Karpas-422 (cell line): ENCODE measurements around the gene FTCDNL1. TPM values are rescaled to one million over a fixed set of nuclear protein-coding genes. Genes with fewer than 3 reads are reported as not detected.

Experiments
- DNase-seq: peaks from one replicate; pipeline ENCODE4 v3.0.0-alpha.2; 2015
- H2AFZ ChIP-seq: fragments of 200-600 bp; sonication (generic); 2 replicates; pipeline ENCODE4 v1.6.1; 2014; ENCODE audit warnings: antibody characterized with exemption, low read length, mixed read lengths
- H3K27ac ChIP-seq: fragments of 200-600 bp; sonication (generic); 2 replicates; pipeline ENCODE4 v1.5.1; 2014; ENCODE audit warnings: mild to moderate bottlenecking, low read length, moderate library complexity
- H3K27me3 ChIP-seq: fragments of 200-600 bp; sonication (generic); 2 replicates; pipeline ENCODE4 v1.6.1; 2014; ENCODE audit warnings: low read length, mixed read lengths
- H3K36me3 ChIP-seq: fragments of 200-600 bp; sonication (generic); 2 replicates; pipeline ENCODE4 v1.6.1; 2014; ENCODE audit warnings: low read length, mixed read lengths; ENCODE audit not compliant: insufficient read depth
- H3K4me1 ChIP-seq: fragments of 200-600 bp; sonication (generic); 2 replicates; pipeline ENCODE4 v1.6.1; 2014; ENCODE audit warnings: mild to moderate bottlenecking, low read length, mixed read lengths
- H3K4me2 ChIP-seq: fragments of 200-600 bp; sonication (generic); 2 replicates; pipeline ENCODE4 v1.6.1; 2014; ENCODE audit warnings: low read length, low read depth, mild to moderate bottlenecking; ENCODE audit not compliant: poor library complexity, severe bottlenecking
- H3K4me3 ChIP-seq: fragments of 200-600 bp; sonication (generic); 2 replicates; pipeline ENCODE4 v1.5.1; 2014; ENCODE audit warnings: mild to moderate bottlenecking, antibody characterized with exemption, low read length, mixed read lengths
- H3K79me2 ChIP-seq: fragments of 200-600 bp; sonication (generic); 2 replicates; pipeline ENCODE4 v1.6.1; 2014; ENCODE audit warnings: mild to moderate bottlenecking, low read length, mixed read lengths
- H3K9ac ChIP-seq: fragments of 200-600 bp; sonication (generic); 2 replicates; pipeline ENCODE4 v1.6.0; 2014; ENCODE audit warnings: low read length
- H3K9me2 ChIP-seq: fragments of 200-600 bp; sonication (generic), shearing (Covaris generic); replicated peaks from 2 replicates; pipeline ENCODE4 v1.6.0; 2014; ENCODE audit warnings: mild to moderate bottlenecking, low read length, moderate library complexity; ENCODE audit not compliant: insufficient read depth
- H3K9me3 ChIP-seq: fragments of 300-700, 200-600 bp; sonication (generic); 2 replicates; pipeline ENCODE4 v1.6.1; 2014; ENCODE audit warnings: low read length, mixed read lengths
- H4K20me1 ChIP-seq: fragments of 200-600 bp; sonication (generic); 2 replicates; pipeline ENCODE4 v1.6.1; 2014; ENCODE audit warnings: mild to moderate bottlenecking, antibody characterized with exemption, low read length, low read depth; ENCODE audit not compliant: insufficient read depth
- total RNA-seq: library from RNA; depleted of rRNA; stranded (reverse); fragments of >200 nt; shearing (Covaris generic); gene quantifications from 2 replicates; pipeline ENCODE4 v1.2.3, GENCODE V29; 2014; ENCODE audit warnings: low replicate concordance

Gene FTCDNL1
- total RNA-seq, 1 experiment from 2014 or later = 1.9 TPM

DNA sequence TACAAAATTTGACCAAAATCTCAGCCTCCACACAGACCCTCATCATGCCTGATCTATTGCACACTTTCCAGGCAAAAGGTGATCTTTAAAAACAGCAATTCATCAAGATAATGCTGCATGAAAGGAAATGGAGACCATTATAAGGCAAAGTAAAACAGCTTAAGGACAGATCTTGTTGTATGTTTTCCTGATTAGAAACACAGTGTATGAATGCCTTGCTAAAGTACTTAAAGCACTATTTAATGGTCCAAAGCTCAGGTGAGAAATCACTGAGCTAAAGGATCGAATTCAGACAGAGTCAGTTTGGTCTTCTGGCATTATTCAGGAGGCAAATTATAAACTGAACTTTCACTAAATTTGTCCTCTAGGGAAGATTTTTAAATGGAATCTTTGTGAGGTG is 18.7 kb upstream of the FTCDNL1 start:
- Histone ChIP-seq H2AFZ (no peak overlapping the region), H3K79me2 (no peaks in the 10 kb centered on the region), H3K4me3 (no peak overlapping the region), H3K9me2 (no peaks in the 10 kb centered on the region), H3K36me3 (no peaks in the 10 kb centered on the region), H4K20me1 (no peaks in the 10 kb centered on the region), H3K4me1 (no peaks in the 10 kb centered on the region), H3K9ac (no peak overlapping the region), H3K27ac (no peak overlapping the region), H3K9me3 (peaks cover 7% of the 10 kb centered on the region), H3K4me2 (no peak overlapping the region), H3K27me3 (no peaks in the 10 kb centered on the region)
- DNase-seq = no peak

DNA sequence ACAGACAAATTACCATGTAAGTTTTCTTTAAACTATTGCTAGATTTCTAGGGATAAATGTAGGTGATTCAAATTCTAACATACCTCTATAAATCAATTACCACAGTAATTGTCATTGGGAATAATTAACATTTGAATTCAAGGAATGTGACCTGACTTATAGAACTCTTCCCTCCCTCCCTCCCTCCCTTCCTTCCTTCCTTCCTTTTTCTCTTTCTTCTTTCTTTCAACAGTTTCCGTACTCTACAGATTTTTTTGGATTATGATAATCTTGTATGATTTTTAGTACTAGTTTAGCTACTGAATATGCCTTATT is 18.2 kb upstream of the FTCDNL1 start:
- H3K4me1 ChIP-seq = no peaks in the 10 kb centered on the region
- no peak overlapping the region for H3K27ac ChIP-seq
- H3K36me3 ChIP-seq = no peaks in the 10 kb centered on the region
- peaks cover 3% of the 10 kb centered on the region; the same call in 1 of the 2 replicates for H3K9me3 ChIP-seq
- no peaks in the 10 kb centered on the region for H3K9me2 ChIP-seq
- no peak overlapping the region for H3K4me2 ChIP-seq
- H3K79me2 ChIP-seq = no peaks in the 10 kb centered on the region
- H4K20me1 ChIP-seq = no peaks in the 10 kb centered on the region
- no peak for DNase-seq
- no peaks in the 10 kb centered on the region for H3K27me3 ChIP-seq
- no peak overlapping the region for H3K4me3 ChIP-seq
- H3K9ac ChIP-seq = no peak overlapping the region
- no peak overlapping the region for H2AFZ ChIP-seq

DNA sequence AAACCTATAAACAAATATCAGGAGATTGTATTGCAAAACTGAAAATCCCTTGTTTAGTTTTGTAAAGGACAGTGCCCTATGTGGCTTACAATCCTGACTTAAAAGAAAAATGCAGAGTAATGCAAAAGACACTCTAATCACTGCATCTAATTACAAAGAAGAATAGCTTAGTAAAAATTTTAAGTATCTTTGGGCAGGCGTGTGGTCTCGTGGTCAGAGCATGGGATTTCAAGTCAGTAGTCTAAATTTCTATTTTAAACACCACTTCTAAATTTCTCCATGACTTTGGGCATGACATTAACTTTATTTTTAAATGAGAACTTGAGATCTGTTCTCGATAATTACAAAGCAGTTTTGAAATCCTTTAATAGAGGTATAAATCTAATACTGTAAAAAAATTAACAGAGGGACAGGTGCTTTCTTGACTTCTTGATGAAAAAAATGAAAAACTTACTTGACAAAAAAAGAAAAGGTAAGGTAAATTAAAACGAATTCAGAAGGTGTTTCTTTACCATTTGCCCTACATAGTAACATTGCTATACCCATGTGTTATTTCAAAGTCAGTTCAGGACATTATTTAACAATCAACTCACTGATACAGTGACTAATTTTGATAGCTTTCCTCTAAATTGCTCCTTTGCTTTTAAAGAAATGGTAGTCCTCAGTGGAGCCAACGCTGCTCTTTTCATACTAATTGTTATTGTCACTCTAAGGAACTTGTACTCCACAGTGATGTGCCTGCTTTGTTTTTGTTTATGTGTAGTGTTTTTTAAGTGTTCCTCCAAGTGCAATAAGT is 17.6 kb upstream of the FTCDNL1 start:
- Histone ChIP-seq H3K9me2 (no peaks in the 10 kb centered on the region), H3K4me1 (no peaks in the 10 kb centered on the region), H2AFZ (no peak overlapping the region), H3K79me2 (no peaks in the 10 kb centered on the region), H3K36me3 (no peaks in the 10 kb centered on the region), H3K27ac (no peak overlapping the region), H3K27me3 (no peaks in the 10 kb centered on the region), H3K9ac (no peak overlapping the region), H3K4me3 (no peak overlapping the region), H4K20me1 (no peaks in the 10 kb centered on the region), H3K9me3 (no peaks in the 10 kb centered on the region), H3K4me2 (no peak overlapping the region)
- no peak for DNase-seq

DNA sequence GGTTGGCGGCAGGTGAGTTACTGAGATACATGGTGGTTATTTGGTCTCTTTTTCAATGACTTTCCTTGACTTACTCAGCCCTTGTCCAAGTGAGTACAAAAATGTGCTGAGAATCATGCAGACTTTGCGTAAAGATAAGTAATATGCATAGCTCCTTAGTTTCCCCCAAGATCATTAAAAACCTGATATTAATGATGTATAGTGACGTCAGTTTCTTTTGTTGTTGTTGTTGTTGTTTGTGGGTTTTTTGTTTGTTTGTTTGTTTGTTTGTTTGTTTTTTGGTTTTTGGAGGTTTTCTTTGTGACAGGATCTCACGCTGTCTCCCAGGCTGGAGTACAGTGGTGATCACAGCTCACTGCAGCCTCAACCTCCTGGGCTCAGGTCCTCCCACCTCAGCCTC is 14.9 kb upstream of the FTCDNL1 start:
- no peak overlapping the region for H3K27ac ChIP-seq
- H2AFZ ChIP-seq = no peak overlapping the region
- H4K20me1 ChIP-seq = no peaks in the 10 kb centered on the region
- no peaks in the 10 kb centered on the region for H3K9me3 ChIP-seq
- H3K9me2 ChIP-seq = no peaks in the 10 kb centered on the region
- no peak overlapping the region for H3K4me2 ChIP-seq
- no peaks in the 10 kb centered on the region for H3K27me3 ChIP-seq
- no peaks in the 10 kb centered on the region for H3K36me3 ChIP-seq
- DNase-seq = no peak
- H3K79me2 ChIP-seq = no peaks in the 10 kb centered on the region
- no peak overlapping the region for H3K9ac ChIP-seq
- H3K4me1 ChIP-seq = no peaks in the 10 kb centered on the region
- no peak overlapping the region for H3K4me3 ChIP-seq

DNA sequence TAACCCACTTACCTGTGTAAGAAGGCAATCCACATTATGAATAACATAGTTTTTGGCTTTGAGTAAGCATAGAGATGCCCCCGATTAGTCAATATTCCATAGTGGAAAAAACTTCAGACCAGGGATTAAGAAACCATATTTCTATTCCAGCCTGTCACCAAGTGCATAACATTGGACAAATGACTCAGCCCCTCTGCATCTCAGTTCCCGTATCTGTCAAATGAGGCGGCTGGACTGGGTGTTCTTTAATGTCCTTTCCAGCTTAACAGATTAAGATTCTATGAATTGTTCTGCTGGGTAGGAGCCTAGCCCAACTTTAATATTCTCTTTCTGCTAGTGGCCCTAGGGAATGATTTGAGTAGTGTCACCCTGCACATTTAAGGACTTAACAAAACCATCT is 11.8 kb upstream of the FTCDNL1 start:
- no peaks in the 10 kb centered on the region for H3K9me2 ChIP-seq
- no peak for DNase-seq
- H3K4me3 ChIP-seq = no peak overlapping the region
- no peak overlapping the region for H3K27ac ChIP-seq
- no peak overlapping the region for H2AFZ ChIP-seq
- H3K36me3 ChIP-seq = no peaks in the 10 kb centered on the region
- H3K9ac ChIP-seq = no peak overlapping the region
- no peaks in the 10 kb centered on the region for H3K27me3 ChIP-seq
- H3K9me3 ChIP-seq = no peaks in the 10 kb centered on the region
- no peak overlapping the region for H3K4me2 ChIP-seq
- no peaks in the 10 kb centered on the region for H4K20me1 ChIP-seq
- H3K4me1 ChIP-seq = no peaks in the 10 kb centered on the region
- no peaks in the 10 kb centered on the region for H3K79me2 ChIP-seq

DNA sequence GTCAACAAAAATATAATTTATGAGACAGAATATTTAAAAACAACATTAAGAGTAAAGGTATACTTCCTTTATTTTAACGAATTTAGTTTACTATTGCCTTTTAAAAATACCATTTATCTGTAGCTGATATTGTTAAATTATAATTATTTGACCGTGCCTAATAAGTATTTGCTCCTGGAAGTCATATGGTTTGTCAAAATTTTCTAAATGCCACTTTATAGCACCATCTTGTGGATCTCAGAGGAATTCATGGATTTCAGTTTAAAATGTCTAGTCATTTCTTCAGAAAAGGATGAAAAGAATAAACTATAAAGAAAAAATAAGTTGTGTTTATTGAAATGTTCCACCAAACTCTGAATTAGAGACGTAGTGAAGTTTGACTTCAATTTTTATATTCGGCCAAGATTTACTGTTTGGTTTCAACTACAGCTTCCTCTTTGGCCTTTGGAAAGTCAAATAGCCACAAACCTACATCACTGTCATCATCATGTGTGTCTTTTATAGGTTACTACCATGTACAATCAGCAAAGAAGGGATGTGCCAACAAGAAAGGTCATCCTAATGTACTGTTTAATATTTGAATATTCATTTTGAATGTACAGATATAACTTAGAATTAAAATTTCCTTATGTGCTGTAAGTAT is 10.3 kb upstream of the FTCDNL1 start:
- Histone ChIP-seq H3K4me2 (no peak overlapping the region), H3K27ac (no peak overlapping the region), H4K20me1 (no peaks in the 10 kb centered on the region), H3K9me2 (no peaks in the 10 kb centered on the region), H3K4me1 (no peaks in the 10 kb centered on the region), H3K27me3 (no peaks in the 10 kb centered on the region), H2AFZ (no peak overlapping the region), H3K4me3 (no peak overlapping the region), H3K9me3 (no peaks in the 10 kb centered on the region), H3K9ac (no peak overlapping the region), H3K36me3 (no peaks in the 10 kb centered on the region), H3K79me2 (no peaks in the 10 kb centered on the region)
- DNase-seq = peak; percentile 68

DNA sequence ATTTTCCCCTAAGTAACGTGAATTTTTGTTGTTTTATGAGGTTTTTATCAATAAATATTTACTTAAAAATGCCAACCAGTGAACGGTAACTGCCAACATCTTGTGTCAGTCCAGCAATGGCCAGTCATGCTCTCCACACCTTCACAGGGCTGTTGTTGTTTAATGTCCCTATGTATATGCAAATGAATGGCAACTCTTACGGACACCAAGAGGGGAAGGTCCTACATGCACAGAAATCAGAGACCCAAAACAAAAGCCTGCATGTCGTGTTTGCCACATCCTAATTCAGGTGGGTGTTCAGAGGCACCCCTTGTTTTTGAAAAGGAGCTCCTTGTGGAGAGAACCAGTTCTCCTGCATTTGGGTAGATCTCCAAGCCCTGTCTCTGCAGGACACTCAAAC is 4.8 kb upstream of the FTCDNL1 start:
- no peak overlapping the region for H3K4me3 ChIP-seq
- H3K9me2 ChIP-seq = no peaks in the 10 kb centered on the region
- H3K36me3 ChIP-seq = no peaks in the 10 kb centered on the region
- H2AFZ ChIP-seq = no peak overlapping the region
- no peaks in the 10 kb centered on the region for H3K9me3 ChIP-seq
- no peaks in the 10 kb centered on the region for H4K20me1 ChIP-seq
- no peak for DNase-seq
- H3K79me2 ChIP-seq = no peaks in the 10 kb centered on the region
- H3K4me1 ChIP-seq = peaks cover 9% of the 10 kb centered on the region
- H3K9ac ChIP-seq = no peak overlapping the region
- H3K27me3 ChIP-seq = no peaks in the 10 kb centered on the region
- H3K4me2 ChIP-seq = no peak overlapping the region
- H3K27ac ChIP-seq = no peak overlapping the region

DNA sequence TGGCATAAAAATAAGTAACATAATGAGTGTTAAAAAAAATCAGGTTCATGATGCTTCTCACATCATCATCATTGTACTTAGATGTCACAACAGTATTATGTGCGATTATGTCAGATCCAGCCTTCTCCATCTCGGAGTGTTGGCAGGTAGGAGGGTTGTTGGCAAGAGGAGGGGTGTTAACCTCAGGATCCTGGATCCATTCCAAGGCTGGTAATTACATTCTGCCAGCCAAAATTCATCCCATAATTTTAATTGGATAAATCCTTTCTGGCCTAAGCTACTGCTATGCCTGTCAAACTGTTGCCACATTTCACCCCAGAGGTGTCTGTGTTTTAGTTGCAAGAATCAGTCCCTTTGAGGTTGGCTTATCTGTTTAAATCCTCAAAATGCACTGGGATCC is 891 bp upstream of the FTCDNL1 start:
- no peaks in the 10 kb centered on the region for H3K79me2 ChIP-seq
- no peaks in the 10 kb centered on the region for H4K20me1 ChIP-seq
- peaks cover 18% of the 10 kb centered on the region for H3K4me1 ChIP-seq
- no peak overlapping the region for H2AFZ ChIP-seq
- H3K4me3 ChIP-seq = no peak overlapping the region
- H3K9ac ChIP-seq = no peak overlapping the region
- no peaks in the 10 kb centered on the region for H3K36me3 ChIP-seq
- no peak overlapping the region for H3K27ac ChIP-seq
- H3K4me2 ChIP-seq = peak overlapping the region; percentile 86
- DNase-seq = no peak
- H3K9me2 ChIP-seq = no peaks in the 10 kb centered on the region
- no peaks in the 10 kb centered on the region for H3K9me3 ChIP-seq
- no peaks in the 10 kb centered on the region for H3K27me3 ChIP-seq
